ENCODE results near the gene E2F7. TPM values are rescaled to one million over a fixed set of nuclear protein-coding genes. Genes with fewer than 3 reads are reported as not detected.
A peak's percentile ranks its signal among the peaks of the same experiment; 100 is the strongest.

Gene E2F7
- polyA plus RNA-seq, 3 donors: 6.1 to 9.4 (median 7.5) TPM

DNA sequence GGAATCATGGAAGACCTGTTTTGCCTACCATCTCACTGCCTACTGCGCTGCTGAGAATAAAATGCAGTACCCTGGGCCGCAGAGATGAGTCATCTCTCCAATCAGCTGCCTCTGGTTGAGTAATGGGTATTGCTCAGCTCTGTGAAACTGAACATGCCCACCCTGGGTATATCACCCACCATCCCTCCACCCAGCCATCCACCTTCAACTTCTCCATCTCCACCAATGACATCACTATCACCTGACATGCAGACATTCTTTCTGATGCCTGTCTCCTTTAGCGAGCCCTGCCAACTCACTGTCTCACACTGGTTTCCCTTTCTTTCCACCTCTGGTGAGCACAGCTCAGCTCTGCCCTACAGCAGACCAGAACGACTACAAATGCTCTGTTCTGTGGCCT, 33.6 kb downstream of the E2F7 start:
- DNase-seq: no peak

DNA sequence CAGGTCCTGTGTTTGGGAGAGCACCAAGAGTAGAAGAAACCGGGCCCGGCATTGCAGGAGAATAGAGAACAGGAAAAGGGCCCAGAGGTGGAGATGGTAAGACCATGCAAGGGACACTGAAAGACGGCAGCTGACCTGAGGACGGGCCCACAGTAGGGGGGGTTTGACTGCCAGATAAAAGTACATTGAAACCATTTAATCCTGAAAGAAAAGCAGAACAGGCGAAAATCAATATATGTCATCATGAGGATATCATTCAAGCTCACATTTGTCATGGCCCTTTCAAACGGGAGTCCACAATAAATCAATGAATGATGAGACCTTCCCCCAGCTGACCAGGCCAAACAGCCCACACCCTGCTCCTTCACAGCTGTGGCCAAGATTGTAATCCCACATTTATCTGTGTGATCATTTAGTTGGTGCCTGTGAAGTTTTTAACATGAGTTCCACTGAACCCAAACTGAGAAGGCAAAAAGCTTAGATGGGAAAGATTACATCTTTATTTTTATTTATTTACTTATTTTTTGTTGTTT, 39.5 kb downstream of the E2F7 start:
- no peak for DNase-seq

DNA sequence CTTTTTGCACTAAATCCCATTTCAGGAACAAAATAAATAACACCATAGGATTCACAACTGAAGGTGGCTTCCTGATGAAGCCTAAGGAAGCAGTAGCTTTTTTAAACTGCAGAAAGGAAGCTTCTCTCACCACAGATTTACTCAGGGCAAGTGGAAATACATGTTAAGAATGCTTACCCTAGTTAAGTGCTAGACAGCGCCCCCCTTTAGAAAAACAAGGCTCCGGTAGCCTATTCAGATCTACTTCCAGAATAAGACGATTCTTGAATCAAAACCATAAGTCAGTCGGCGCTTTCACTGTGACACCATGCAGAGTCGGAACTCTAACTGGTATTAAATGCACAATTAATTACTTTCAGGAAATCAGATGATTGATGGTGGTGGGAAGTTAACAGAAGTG, 41.9 kb downstream of the E2F7 start:
- DNase-seq: no peak

DNA sequence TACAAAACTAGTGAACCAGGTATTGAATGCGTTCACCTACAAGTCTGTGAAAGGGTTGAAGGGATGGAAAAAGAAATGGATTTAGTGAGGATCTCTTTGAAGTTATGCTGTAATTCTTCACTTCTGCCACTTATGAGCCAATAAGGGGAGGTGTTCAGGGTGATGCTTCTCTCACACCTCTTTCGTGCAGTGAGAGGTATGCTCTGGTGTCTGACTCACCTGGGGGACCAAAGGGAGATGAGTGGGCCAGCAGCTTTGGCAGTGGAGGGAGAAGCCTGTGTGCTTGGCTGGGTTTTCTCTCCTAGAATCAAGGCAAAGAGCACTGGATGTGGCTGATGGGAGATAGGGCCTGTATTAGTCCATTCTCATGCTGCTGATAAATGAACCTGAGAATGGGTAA, 45.4 kb downstream of the E2F7 start:
- no peak for DNase-seq

DNA sequence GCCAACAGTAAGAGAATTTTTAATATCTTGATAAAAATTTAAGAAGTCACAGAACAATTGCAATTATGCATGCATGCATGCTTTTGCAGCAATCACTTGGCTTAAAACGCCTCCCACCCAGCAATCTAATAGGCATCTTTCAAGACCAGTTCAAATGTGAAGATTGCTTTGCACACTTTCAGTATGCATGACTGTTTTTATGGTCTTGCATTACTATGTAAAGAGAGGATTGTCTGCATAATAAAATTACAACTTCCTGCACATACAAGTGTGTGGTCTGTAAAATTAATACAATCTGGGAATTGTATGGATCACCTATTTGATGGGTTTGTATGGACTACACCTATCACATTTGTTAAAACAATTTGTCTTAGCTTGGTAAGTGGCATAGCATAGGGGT, 48.8 kb downstream of the E2F7 start:
- DNase-seq: no peak

DNA sequence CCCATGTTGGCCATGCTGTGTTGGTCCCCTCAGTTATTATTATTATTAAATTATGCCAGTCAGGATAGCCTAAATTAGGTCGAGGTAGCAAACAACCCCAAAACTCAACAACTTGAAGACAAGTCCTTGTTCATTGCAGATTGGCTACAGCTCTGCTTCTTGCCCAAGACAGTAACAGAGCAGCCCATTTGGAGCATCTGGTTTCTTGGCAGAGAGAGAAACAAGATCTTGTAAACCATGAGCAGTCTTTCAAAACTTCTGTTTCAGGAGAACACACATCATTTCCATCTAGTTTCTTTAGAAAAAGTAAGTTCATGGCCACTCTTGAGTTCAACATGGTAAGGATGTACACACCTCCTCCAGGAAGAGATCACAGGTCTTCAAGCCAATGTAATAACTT, 52.3 kb downstream of the E2F7 start:
- DNase-seq: no peak

DNA sequence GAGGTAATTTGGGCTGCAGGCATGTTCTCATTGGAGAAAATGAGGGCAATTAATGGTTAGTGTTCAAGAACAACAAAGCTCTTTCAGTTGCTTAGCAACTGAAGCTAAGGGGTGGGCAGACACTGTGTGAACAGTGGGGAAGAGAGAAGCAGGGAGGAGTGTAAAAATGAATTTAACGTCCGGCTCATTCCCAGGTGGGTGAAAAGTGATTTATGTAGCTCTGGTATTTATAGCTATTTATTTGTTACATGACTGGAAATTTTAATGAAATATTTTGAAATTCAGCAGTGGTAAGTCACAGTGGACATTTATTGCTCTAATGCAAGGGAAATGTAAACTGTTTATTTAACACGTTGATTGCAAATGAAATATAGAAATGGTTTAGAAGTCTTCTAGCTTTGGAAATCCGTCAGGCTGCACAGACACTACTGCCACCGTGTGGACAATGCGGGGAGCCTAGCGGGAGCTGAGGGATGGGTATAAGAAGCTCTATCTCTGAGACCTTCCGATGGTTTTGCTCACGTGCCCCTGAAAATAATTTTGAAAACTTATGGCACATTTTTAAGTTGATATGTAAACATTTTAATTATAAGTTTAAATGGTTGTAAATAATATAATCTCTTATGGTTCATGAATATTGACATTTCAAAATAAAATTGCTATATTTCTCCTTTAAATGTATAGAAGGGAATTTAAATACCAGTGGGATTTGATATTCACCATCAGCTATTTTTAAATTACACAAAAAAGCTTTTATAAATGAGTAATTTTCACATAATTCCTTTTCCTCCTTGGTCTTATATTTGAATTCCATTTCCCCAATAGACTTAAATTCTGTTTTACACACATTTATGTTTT, 54.4 kb downstream of the E2F7 start:
- DNase-seq: peak; percentile 75

DNA sequence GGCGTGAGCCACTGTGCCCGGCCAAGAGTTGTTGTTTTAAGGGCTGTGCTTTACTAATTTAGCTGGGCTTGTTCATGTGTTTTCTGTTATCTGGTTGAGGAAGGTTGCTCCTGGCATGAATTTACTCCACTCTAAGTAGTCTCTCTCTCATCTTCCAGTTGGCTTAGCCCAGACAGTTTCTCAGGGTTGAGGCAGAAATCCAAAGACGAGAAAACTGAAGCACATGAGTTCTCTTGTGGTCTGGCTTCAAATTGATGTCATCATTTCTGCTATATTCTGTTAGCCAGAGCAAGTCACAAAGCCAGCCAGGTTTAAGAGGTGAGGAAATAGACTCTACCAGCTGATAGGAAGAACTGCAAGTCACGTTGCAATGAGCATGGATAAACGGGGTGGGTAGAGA, 57.9 kb downstream of the E2F7 start:
- DNase-seq: no peak

DNA sequence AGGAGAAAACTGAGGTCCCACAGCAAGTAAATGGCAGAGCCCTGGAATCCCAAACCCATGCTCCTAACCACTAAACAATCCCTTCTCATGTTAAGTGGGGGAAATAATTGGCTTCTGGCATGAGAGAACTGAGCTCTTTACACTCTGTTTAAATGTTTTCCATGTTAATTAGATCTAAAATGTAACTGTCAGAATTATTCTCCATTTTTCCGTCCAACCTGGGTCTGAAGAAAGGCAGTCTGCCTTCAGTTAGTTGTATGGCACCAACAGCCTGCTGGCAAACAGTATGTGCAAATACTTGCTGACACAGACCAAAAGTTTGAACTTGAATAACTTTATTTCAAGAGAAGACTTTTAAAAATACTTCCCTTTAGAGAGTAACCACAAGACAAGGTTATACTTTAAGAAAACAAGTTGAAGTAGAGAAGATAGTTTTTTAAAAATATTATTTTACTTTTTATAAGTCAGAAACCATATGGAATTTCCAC, 59.7 kb downstream of the E2F7 start:
- no peak for DNase-seq

DNA sequence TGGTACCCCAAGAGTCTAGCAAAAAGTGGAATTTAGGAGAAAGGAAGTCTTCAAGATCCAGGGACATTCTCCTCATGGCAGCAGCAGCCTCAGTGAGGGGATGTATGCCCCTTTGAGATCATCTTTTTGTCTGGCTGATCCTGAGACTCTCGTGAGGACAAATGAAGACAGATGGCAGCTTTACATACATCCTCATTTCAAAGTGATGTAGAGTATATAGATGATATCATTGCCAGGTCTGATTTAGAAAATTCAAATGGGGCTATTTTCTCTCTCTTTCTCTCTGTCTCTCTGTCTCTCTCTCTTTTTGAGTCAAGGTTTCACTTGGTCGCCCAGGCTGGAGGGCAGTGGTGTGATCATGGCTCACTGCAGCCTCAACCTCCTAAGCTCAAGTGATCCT, 61.5 kb downstream of the E2F7 start:
- no peak for DNase-seq

DNA sequence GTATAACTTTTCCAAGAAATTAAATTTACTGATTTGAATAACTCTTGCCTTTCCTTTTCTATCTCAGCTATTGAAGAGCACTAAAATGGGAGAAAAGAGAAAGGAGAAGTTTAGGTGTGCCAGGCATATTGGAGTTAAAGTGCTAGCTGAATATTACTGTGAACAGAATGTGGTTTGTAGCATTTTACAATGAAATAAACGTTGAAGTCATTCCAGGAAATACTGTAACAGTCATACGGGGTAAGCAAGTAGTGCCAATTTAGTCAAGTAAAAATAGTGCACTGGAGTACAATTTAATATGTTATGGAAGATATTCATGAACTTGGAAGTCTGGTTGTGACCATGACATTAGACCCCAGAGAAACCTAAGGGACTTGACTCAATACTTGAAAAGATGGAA, 62.1 kb downstream of the E2F7 start:
- DNase-seq: no peak

DNA sequence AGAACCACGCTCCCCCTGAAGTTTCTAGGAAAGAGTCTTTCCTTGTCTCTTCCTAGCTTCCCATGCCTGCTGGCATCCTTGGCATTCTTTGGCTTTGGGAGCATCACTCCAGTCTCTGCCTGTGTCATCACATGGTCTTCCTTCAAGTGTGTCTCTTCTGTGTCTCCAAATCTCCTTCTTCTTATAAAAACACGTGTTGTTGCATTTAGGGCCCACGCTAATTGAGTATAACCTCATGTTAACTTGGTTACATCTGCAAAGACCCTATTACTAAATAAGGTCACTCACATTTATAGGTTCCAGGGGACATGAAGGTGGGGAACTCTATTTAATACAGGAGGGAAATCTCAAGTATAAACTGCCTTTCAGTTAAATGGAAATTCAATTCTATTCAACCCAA, 63.0 kb downstream of the E2F7 start:
- DNase-seq: no peak

DNA sequence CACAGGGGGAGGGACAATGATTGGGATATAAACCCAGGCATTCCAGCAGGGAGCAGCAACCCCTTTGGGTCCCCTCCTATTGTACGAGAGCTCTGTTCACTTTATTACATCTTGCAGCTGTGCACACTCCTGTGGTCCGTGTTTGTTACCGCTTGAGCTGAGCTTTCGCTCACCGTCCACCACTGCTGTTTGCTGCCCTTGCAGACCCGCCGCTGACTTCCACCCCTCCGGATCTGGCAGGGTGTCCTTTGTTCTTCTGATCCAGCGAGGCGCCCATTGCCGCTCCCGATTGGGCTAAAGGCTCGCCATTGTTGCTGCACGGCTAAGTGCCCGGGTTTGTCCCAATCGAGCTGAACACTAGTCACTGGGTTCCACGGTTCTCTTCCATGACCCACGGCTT, 64.1 kb downstream of the E2F7 start:
- no peak for DNase-seq

DNA sequence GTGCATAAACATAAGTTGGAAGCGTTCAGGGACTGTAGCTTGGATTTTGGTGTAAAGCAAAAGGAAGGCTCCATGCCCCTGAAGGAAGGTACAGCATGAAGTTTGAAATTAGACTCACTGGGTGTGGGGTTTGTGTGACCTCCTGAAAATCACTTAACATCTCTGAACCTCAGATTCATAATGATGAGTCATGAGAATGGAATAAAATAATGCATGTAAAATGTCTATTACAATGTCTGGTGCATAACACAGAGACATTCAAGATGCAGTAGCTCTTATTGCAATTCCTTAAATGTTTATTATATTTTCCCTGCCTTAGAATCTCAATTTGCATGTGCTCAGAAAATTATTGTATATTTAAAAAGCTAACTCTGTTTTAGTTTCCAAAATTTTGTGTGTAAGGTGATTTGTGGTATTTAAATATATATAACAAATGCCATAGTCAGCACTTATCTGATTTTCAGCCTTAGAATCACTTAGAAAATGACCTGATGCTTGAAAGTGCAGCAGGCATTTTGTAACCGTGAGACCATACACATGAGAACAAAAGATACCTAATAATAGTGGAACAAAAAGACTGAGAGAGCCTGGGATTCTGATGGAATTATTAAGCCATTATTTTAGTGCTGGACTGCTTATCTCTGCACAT, 66.3 kb downstream of the E2F7 start:
- no peak for DNase-seq

DNA sequence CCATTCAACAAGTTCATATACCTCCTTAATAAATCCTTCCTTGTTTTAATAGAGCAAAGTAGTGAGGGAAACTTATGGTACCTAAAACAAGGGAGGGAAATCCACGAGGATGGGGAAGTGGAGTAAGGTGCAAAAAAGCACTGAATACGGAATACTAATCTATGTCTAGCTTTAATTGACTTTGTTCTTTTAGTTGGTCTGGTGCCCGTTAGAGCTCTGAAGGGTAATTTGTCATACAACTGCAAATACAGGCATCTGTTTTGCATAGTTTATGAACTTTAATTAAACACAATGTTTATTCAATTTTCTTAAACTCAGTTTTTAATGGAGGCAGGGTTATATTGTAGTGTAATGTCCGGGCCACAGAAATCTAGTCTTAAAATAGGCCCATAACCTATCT, 67.0 kb downstream of the E2F7 start:
- no peak for DNase-seq

DNA sequence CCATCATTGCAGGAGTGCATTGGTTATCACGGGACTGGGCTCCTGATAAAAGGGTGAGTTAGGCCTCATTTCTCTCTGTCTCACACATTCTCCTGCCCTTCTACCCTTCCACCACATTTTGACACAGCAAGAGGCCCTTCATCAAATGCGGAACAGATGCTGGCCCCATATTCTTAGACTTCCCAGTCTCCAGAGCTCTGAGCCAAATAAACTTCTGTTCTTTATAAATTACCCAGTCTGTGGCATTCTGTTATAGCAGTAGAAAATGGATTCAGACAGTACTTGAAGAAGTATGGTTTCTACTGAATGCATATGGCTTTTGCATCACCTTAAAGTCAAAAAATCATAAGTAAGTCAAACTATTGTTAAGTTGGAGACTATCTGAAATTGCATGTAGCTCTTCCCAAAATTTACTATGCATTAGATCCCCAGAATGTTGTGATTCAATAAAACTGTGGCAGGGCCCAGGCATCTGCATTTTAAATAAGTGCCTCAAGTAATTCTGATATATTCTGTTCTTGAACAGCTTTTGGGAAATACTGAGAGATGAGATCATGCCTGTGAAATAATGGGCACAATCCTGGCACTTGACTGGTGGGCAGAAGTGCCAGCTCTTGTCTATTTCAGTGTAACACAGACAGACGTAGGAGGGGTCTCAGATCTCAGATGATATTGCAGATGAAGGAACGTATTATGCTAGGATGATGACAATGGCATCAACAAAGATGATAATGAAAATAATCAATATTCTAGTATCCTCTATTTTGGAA, 68.2 kb downstream of the E2F7 start:
- no peak for DNase-seq

DNA sequence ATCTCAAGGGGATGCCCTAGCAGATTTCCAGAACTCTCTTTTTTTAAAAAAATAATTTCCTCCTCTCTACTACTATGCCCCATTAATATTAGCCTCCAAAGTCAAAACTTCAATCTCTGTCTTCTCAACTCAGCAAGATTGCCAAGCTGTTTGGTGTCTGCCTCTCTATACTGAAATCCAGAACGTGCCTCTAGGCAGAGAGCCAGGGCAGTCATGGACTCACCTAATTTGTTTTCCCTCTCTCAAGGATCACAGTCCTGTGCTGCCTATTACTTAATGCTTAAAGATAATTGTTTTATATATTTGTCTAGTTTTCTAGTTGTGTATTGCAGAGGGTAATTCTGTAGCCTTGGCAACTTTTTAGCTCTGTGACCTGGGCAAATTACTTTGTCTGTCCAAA, 74.7 kb downstream of the E2F7 start:
- no peak for DNase-seq

DNA sequence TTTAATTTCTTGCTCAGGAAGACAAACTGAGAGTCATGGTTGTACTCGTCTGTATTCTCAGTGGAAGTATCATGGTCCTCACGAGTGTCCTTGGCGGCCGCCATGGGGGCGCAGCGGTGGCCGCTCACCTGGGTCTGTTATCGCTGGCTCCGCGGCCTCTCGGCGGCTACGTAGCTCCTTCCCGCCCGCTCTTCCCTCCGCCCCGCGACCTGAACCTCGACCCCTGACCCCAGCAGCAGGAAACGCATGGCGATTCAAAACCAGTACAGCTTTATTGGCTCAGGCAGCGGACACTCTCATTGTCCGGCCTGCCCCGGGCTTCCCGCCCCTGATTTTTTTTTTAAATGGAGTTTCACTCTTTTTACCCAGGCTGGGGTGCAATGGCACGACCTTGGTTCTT, 80.8 kb downstream of the E2F7 start:
- no peak for DNase-seq

DNA sequence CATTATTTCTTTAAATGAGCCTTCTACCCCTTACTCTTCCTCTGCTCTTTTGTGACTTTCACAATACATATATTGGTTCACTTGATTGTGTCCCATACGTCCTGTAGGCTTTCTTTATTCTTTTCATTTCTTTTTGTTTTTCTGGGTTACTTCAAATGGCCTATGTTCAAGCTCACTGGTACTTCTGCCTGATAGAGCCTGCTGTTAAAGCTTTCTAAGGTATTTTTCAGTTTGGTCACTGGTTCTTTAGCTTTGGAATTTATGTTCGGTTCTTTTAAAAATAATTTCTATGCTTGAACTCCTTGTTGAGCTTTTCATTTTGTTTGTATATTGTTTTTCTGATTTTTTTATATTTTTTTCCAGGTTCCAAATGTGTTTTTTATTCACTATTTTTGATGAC, 81.9 kb downstream of the E2F7 start:
- no peak for DNase-seq

DNA sequence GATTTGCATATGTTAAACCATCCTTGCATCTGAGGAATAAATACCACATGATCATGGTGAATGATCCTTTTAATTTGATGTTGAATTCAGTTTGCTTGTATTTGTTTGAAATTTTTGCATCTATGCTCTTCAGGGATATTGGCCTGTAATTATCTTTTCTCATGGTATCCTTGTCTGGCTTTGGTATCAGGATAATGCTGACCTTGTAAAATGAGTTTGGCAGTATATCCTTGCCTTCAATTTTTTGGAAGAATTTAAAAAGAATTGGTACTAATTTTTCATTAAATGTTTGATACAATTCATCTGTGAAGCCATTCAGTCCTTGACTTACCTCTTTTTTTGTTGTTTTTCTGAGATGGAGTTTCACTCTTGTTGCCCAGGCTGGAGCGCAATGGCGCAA, 85.2 kb downstream of the E2F7 start:
- no peak for DNase-seq

DNA sequence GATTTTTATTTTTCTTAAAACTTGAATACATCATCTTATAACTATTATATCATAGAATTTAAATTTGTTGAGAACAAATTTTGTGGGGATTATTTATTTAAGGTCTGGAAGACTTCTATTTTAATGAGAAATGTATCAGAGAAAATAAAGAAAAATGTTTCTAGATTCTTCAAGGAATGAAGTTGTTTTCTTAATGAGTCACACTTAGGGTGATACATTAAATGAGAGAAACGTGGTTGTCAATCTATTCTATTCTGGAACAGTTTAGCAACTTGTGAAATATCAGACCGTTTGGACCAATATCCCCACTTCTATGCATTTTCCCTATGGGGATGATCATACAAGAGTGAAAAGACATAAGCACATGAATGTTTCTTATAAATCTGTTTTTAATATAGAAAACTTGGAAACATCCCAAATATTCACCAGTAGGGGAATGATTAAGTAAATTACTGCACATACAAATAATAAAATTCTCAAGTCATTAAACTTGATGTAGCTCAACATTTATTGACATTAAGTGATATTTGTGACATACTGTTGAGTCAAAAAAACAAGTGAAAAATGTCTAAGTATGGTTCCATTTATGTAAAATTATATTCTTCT, 88.5 kb downstream of the E2F7 start:
- no peak for DNase-seq

All from renal pelvis (tissue), 4 donors.